NCI-H146 treated with DMSO at 0.1 percent for 48 hours (cell line): ENCODE results near the gene COBL.

Source experiments
- DNase-seq: peaks from one replicate; lab custom pipeline; 2025; ENCODE audit not compliant: unreplicated experiment; lab: John Stamatoyannopoulos, UW

The COBL gene

DNA sequence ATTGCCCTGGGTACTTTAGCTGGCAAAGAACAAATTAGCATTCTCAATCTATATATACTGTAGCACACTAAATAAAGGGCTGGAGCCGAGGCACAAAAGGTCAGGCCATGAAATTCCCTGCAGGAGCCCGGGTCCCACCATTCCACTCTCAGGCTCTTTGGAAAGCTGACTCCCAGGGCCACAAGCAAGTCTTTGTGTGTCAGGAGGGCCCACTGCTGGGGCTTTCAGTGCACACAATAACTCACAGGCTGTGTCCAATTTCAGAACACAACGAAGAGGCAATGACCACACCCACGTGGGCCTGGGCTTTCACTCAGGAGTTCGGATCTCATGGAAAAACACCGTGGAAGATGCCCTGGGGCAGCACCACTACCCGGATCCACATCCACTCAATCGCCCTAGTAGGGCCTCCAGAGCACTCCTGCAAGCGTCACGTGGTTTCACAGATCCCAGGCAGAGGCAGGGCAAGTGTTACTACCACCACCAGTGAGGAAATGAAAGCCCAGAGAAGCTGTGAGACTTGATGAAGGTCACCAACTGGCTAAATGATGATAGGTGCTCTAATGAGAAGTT, 60.3 kb downstream of the COBL start:
- peak; percentile 22 for DNase-seq

- no peak for DNase-seq
Observed at GRCh38 chr7:51255536-51256208, 60.9 kb downstream of the COBL start.

GRCh38 chr7:51255036-51255435, 61.6 kb downstream of the COBL start:
- no peak for DNase-seq

GRCh38 chr7:51253157-51253556, 63.5 kb downstream of the COBL start:
- no peak for DNase-seq

DNA sequence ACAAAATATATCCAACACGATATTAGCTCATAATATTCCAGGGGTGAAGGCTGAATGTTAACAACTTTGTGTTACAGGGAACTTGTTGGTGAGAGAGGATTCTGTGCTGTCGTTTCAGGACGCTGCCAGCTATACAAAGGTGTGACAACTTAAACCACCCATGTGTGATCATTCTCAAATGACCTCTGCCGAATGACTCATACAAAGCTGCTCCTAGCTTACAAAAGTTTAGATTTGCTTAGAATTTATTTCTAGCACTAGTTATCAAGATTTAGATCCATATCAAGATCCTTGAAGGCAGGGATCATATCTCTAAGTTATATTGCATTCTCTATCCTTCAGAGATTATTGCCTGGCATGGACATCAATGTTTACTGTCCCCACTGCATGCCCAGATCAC, 65.3 kb downstream of the COBL start:
- no peak for DNase-seq

GRCh38 chr7:51250512-51250911, 66.1 kb downstream of the COBL start:
- no peak for DNase-seq

- no peak for DNase-seq
Observed at GRCh38 chr7:51249991-51250390, 66.6 kb downstream of the COBL start.

DNA sequence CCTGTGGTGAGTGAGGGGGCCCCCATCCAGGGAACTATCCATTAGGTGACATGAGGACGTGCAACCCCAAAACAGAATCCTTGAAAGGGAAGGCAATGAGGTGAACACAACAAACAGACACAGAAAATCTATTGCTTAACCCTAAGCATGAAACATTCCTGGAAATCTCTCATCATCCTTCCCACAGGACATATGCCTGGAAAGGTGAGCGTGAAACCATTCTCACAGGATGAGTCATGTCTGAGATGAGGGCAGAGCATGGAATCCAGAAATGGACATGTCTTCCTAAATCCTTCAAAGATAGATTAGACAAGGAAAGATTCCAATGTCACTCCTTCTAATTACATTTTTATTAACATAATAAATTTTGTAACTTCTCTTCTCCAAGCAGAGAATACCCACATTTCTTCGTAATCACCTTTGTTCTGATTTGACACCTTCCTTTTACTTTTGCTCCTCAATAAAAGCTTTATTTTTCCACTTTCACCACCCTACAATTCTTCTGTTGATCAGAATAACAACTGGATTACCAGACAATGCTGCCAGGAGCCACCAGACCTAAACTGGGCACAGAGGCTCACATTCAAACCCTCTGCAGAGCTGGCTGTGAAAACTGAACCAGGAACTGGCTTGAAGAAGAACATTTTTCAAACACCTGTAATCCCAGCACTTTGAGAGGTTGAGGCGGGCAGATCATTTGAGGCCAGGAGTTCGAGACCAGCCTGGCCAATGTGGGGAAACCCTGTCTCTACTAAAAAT, 67.2 kb downstream of the COBL start:
- no peak for DNase-seq

DNA sequence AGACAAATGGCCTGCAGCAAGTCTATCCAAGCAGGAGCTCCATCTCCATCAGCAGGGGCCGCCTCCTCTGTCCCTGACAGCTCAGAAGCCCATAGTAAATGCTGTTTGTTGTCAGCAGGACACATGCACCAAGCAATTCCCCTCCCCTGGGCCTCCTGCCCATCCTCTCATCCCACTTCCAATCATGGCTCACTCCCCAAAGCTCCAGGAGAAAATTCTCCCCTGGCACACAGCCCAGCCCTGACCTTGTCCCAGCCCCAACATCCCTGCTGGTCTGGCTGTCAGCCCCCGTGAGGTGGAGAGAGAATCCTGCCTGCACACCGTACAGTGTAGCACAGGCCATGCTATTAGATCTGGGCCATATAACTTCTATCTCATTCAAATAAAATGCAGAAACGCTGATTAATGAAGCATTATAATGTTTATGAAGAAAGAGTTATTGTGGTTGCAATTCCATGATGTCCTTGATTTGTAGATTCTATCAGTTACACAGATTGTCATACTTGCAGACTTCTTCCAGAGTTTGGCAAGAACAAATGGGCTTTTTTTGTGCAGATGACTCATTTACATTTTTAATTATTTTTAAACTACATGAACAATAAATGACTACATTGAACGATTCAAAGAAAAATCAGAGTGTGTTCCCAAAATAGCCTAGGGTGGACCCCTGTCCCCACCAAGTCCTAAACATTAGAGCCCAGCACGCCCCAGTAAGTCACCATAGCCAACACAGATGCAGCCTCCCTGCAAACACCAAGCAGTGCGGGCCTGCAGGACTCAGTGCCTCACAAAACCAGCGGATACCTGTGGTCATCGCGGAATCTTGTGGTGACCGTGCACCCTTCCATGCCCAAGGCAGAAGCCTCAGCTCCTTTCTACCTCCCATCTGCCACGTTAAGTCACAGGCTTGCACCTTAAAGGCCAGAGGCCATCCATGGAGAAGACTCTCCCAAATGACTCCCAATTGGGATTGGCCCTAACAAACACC, 70.1 kb downstream of the COBL start:
- DNase-seq = no peak

- DNase-seq = no peak
Observed at GRCh38 chr7:51244885-51245284, 71.7 kb downstream of the COBL start.

GRCh38 chr7:51244053-51244452, 72.6 kb downstream of the COBL start:
- no peak for DNase-seq

DNA sequence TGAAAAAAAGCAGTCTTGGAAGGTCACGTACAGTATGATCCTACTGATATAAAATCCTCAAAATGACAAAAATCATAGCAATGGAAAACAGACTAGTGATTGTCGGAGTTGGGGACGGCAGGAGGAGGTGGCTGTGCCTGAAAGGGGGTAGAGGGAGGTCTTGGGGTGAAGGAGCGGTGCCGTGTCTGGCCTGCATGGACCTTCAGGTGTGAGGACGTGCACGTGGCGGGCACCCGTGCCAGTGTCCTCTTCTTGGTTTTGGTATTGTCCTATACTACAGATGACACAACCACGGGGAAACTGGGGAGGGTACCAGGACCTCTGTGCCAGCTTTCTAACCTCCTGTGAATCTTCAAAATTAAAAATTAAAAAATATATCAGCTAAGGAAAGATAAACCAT, 73.0 kb downstream of the COBL start:
- DNase-seq = no peak

DNA sequence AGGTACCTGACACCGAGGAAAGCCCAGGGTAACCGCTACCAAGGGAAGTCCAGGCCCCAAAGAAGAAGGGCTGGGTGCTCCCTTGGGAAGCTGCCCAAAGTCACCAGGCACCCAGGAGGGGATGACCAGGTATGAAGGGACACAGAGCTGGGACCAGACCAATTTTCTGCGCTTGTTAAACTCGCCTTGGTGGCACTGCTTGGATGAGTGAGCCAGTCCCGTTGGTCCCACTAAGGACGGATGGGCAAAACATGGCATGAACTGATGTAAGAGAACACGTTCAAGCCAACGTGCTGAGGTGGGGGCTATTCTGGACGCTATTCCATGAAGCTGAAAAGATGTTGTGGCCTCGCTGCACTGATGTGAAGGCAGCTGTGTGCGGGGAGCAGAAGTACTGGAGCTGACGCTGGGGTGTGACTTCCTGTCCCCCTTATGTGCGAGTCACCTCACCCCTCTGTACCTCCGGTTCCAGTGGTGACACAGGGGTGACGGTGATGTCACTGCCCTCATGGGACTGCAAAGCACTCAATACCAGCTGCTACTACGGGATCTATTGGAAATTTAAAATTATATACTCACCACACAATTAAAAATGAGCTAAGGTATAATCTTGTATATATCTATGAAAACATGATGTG, 73.6 kb downstream of the COBL start:
- no peak for DNase-seq

DNA sequence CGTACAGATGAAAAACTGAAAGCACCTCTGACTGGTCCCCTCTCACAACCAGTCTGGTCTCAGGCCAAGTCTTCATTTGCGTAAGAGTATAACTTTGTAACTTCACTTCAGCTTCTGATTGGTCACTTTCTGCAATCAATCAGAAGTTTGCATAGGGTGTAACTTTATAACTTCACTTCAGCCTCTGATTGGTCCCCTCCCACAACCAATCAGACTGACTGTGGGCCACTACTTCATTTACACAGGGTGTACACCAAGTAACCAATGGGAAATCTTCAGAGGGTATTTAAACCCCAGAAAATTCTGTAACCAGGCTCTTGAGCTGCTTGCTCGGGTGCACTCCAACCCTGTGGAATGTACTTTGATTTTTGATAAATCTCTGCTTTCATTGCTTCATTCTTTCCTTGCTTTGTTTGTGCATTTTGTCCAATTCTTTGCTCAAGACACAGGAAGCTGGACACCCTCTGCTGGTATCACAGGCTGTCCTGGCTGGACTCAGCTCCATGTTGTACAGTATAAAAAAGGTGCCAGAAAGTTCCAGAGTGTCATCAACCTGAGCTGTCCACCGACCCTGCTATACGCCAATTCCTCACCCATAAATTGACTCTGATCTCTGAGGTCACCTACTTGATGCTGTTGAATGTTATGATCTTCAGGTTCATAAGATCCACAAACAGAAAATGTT, 74.5 kb downstream of the COBL start:
- DNase-seq = no peak

GRCh38 chr7:51240868-51241267, 75.7 kb downstream of the COBL start:
- DNase-seq = no peak

DNA sequence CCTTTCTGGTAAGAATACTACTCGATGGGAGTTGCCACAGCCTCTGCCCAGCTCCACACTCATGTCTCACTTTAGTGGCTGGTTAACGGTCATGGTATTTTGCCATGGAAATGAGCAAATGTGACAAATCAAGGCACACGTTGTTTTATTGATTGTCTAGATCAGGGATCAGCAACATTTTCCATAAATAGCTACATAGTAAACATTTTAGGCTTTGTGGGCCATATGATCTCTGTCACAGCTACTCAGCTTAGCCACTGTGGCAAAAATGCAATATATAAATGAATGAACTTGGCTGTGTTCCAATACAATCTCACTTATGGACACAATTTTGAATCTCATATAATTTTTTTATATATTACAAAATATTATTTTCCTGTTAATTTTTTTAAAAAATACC, 76.9 kb downstream of the COBL start:
- DNase-seq = no peak

DNA sequence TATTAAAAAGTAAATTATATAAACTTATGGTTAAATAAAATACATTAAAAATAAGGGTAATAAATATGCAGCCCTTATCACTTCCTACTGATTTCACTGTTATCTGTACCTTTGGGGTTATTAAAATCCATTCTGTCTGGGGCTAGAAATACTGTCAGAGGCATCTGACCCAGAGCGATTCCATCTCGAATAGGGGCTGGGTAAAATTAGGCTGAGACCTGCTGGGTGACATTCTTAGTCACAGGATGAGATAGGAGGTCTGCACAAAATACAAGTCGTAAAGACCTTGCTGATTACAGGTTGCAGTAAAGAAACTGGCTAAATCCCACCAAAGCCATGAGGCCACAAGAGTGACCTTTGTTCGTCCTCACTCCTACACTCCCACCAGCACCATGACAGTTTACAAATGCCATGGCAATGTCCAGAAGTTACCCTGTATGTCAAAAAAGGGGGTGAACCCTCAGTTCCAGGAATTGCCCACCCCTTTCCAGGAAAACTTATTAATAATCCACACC, 77.6 kb downstream of the COBL start:
- no peak for DNase-seq

DNA sequence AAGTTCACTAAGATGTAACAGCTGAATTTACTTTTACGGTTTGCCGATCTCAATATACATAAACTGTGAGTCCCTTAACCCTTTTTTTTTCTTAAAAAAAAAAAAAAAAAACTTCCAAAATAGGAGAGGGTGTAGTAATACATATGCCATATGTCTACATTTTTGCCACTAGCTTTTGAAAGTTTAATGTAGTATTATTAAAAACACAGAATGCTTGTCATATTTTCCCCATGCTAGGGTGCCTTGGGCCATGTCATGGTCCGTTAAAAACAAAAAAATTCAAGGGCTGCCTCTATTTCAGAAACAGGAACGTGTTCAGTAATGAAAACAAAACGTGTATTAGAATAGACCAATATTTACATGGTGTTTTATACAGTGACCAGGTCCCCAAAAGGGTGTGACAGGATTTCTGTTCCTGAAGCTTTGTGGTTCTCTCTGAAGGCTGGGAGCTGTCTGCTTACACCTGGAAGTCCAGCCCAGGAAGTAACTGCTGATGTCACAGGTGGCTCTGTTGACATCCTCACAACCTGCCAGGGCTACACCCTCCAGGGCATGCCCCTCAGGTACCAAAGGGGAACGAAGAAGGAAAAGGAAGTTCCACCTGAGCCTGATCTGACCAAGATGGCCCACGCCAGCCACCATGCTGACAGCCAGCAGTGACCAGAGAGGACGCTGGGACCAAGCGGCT, 79.0 kb downstream of the COBL start:
- no peak for DNase-seq

DNA sequence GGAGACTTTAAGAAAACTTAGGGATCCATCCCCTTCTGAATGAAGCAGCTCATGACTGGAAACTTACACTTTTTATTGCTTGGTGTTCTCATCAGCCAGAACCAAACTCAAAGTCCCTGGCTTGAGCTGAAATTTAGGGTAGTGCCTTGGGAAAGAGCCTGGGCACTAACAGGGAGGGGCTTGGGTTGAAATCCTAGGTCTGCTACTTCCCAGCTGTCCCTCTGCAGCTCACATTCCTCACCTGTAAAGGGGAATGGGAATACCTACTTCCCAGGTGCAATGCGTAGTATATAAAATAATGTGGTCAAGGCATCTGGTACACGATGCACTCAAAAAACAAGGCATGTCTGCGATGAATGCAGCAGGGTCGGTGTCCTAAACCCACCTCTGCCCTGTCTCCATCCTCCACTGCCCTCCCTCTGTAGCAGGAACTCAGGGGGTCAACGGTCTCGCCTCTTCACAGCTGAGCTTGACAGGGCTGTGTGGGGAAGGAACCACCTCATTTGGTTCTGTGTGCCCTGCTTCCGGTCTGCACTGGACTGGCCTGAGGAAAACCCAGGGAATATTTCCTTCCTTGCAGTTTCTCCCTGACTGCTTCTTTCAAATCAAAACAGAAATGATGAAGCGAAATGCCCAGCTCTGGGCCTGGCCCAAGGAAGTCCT, 80.0 kb downstream of the COBL start:
- DNase-seq = no peak
